Uterus (tissue), 2 donors: Measurements from ENCODE around the gene PAQR5.

Experiments used
- CTCF ChIP-seq, 4 experiments: fragments of 200-600 bp in 2 of 4; fragments of 450-650 bp in 2 of 4; sonication (generic) in 2 of 4; IDR thresholded peaks; one replicate each; pipeline ENCODE4 v1.5.1; 2016 to 2019; ENCODE audit warnings: antibody characterized with exemption in 4 of 4, mild to moderate bottlenecking in 2 of 4, moderate library complexity in 1 of 4
- POLR2A ChIP-seq, 2 donors: fragments of 450-650 bp; IDR thresholded peaks; one replicate each; pipeline ENCODE4 v1.6.1; 2016; ENCODE audit warnings: antibody characterized with exemption in 2 of 2, mild to moderate bottlenecking in 1 of 2, moderate library complexity in 1 of 2

- TF ChIP-seq POLR2A (IDR thresholded peaks at IDR 0.05) (no peak), CTCF (IDR thresholded peaks at IDR 0.05) (no peak)
Observed at GRCh38 chr15:69358850-69359249, 60.1 kb downstream of the PAQR5 start.
